ENCODE results near the gene KDM5D.

GRCh38 chrY:19744381-19745378, at the start of gene KDM5D:
- TF ChIP-seq EZH2phosphoT487 (IDR thresholded peaks at IDR 0.05; ENCODE audit: borderline replicate concordance, low read length) (no peak), CTCF (conservative IDR thresholded peaks at IDR 0.05; ENCODE audit: low read depth, low read length) (no peak), EZH2 (IDR thresholded peaks at IDR 0.05; ENCODE audit: low read length, unreplicated experiment) (no peak)

Measured in PC-3 (cell line).